Esophagus squamous epithelium (tissue), 5 donors: ENCODE data around the gene POM121C. TPM values are rescaled to one million over a fixed set of nuclear protein-coding genes. Genes with fewer than 3 reads are reported as not detected.
"Not testable (repeated sequence)": the region's sequence is repeated elsewhere in the genome, so short reads cannot be mapped to it uniquely, and the experiment has no call there.

ENCODE experiments used
- DNase-seq: peaks from one replicate; lab custom pipeline; 2025; lab: John Stamatoyannopoulos, UW
- H3K27ac ChIP-seq, 4 donors: fragments of 200-600 bp; sonication (generic); one replicate each; pipeline ENCODE4 v1.5.1; 2016 to 2019; ENCODE audit warnings: mild to moderate bottlenecking in 1 of 4
- H3K27me3 ChIP-seq, 4 donors: fragments of 200-600 bp; sonication (generic); 1 replicate in 3 of 4; 2 replicates in 1 of 4; pipeline versions ENCODE4 v1.5.1 to v1.6.0; 2017 to 2021; ENCODE audit warnings: antibody characterized with exemption in 1 of 4
- H3K36me3 ChIP-seq, 3 donors: fragments of 200-600 bp; sonication (generic); one replicate each; pipeline ENCODE4 v1.5.1; 2016 to 2019
- H3K4me1 ChIP-seq, 3 donors: fragments of 200-600 bp; sonication (generic); one replicate each; pipeline ENCODE4 v1.5.1; 2017 to 2019
- H3K4me3 ChIP-seq, 4 donors: fragments of 200-600 bp; sonication (generic); 1 replicate in 3 of 4; 2 replicates in 1 of 4; pipeline ENCODE4 v1.5.1; 2016 to 2019; ENCODE audit warnings: mild to moderate bottlenecking in 2 of 4, moderate library complexity in 1 of 4
- H3K9me3 ChIP-seq, 3 donors: fragments of 200-600 bp; sonication (generic); one replicate each; pipeline ENCODE4 v1.5.1; 2016 to 2019
- WGBS, 2 donors: methylation state at CpG; one replicate each; pipeline ENCODE4 v1.1.5; 2018; 5-methylcytosine and 5-hydroxymethylcytosine counted together
- intact Hi-C: fragments of 100-400 bp; cut with DNase I; formaldehyde crosslinking; loops from one replicate; pipeline ENCODE4 v1.15.0; 2022
- total RNA-seq, 4 donors: library from RNA; depleted of rRNA; stranded (reverse); fragments of >200 nt; gene quantifications; one replicate each; pipeline ENCODE4 v1.1.0, GENCODE V29; 2016
- donor health status: DM: yes; HTN: yes; CAD: no.

The POM121C gene
- total RNA-seq, 4 donors from 2014 or later: 9.2 to 21.9 (median 17.9) TPM

DNA sequence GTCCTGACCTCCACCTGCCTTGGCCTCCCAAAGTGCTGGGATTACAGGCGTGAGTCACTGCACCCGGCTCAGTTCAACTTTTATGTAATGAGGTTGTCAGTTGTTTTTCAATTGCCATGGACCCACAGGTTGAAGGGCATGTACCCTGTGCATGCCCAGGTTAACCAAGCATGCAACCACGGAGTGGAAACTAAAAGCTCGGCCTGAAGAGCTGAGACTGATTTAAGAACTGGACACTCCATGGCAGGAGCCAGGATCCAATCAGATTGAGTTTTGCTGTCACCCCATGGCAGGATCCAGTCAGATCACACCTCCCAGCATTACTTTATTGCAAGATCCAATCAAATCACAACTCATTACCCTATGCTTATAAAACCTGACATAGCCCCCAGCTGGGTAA lies 22.9 kb upstream of the POM121C start:
- intact Hi-C loops, H3K27me3 ChIP-seq, H3K9me3 ChIP-seq, H3K4me3 ChIP-seq, H3K27ac ChIP-seq, DNase-seq, H3K4me1 ChIP-seq: not testable (repeated sequence)
- H3K36me3 ChIP-seq: peaks cover 0 to 40% (median 0%) of the 10 kb centered on the region in 3 donors
- no CpG with 5 or more reads among the region's 4 CpGs for WGBS, 2 donors

DNA sequence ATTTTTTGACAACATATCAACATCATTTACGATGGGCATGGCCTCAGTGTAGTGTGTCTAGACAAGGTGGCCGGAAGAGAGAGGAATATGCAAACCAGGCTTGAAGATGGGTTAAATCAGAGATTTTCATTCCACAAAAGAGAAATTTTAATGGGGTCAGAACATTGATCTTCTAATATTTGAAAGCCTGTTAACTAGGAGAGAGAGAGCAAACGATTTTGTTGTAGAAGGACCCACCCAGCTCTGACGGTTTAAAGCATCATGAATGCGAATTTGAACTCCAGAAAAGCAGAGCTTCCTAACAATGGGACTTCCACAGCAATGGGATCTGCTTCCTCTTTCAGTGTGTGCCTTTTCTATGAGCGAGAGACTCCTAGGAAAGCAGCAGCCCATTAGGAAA lies 5.9 kb upstream of the POM121C start, which contains the start of gene SPDYE5:
TSS of gene SPDYE5 (plus strand) at position 301 of the 400 bp plus-strand sequence. CDS start 1,728 bp downstream, outside the sequence.
- intact Hi-C loops: not testable (repeated sequence)

DNA sequence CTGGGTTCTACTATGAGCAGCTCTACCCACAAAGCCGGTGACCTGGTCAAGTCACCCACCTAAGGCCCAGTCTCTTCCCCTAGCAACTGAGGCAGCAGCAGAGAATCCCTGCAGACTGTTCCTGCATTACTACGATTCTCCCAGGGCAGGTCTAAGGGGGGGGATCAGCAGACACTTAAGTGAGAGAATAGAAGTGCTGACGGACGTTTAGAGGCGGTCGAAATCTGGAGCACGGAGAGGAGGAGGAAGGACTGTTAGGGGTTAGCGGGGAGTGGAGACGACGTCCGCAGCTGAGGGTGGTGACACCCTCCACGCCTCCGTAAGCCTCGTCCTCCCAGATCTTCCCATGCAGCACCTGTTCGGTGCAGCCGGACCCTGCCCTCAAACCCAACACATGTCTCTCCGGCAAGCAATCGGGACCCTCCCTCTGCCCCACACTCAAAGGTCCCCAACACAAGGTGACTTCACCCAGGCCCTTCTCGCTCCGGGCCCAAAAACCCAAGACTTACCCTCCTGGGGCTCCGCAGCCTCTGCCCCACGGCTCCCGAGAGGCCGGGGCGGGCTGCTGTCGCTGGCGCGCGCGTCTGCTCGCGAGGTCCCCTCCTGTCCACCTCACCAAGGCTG lies 632 bp downstream of the POM121C start:
- H3K27ac ChIP-seq: peak overlapping the region; percentile 87 to 91 (median 88)
- H3K27me3 ChIP-seq, H3K9me3 ChIP-seq, intact Hi-C loops, H3K36me3 ChIP-seq, DNase-seq: not testable (repeated sequence)
- H3K4me1 ChIP-seq: peaks cover 0 to 20% (median 0%) of the 10 kb centered on the region in 3 donors
- peak overlapping the region; percentile 72 to 96 (median 76) for H3K4me3 ChIP-seq
- WGBS, 2 donors: 0% methylated on average over 7 of the region's 32 CpGs; no CpG with 5 or more reads in 1 of the 2 donors

More for the DNA sequence above, 5.9 kb upstream of the POM121C start, which contains the start of gene SPDYE5:
- H3K4me3 ChIP-seq, H3K27me3 ChIP-seq, H3K9me3 ChIP-seq, H3K4me1 ChIP-seq, H3K27ac ChIP-seq, H3K36me3 ChIP-seq, DNase-seq: not testable (repeated sequence)
- WGBS, 2 donors: 74 to 100% methylated on average over 1 to 4 of the region's 6 CpGs

DNA sequence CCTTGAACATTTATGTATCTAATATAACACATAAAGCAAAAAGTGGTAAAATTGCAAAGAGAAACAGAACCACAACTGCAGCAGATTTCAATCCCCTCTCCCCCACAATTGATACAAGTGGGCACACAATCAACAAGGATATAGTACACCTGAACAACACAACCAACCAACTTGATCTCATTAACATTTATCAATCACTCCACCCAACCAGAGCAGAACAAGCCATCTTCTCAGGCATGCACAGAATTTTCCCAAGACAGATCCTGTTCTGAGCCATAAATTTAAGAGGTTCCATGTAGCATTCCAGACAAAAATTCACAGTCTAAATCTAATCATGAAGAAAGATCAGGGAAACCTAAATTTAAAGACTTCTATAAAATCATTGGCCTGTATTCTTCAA lies 5.8 kb downstream of the POM121C start:
- H3K4me3 ChIP-seq, H3K9me3 ChIP-seq, DNase-seq, H3K27me3 ChIP-seq, H3K27ac ChIP-seq, intact Hi-C loops: not testable (repeated sequence)
- peaks cover 0 to 13% (median 0%) of the 10 kb centered on the region in 3 donors for H3K36me3 ChIP-seq
- H3K4me1 ChIP-seq: peaks cover 0 to 31% (median 0%) of the 10 kb centered on the region in 3 donors

DNA sequence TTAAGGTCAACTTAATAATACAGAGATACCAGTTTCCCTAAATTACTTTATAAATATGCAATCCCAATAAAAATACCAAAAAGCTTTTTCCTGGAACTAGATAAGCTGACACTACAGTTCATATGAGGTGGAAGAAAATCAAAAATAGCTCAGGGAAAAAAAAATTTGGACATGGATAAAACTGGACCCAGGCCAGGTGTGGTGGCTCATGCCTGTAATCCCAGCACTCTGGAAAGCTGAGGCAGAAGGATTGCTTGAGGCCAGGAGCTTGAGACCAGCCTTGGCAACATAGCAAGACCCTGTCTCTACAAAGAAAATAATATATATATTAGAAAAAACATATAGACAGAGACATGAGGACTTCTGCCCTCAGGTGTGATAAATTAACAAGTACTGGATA lies 8.6 kb downstream of the POM121C start:
- H3K27me3 ChIP-seq, H3K9me3 ChIP-seq, H3K27ac ChIP-seq, intact Hi-C loops, DNase-seq, H3K4me3 ChIP-seq: not testable (repeated sequence)
- peaks cover 0 to 18% (median 0%) of the 10 kb centered on the region in 3 donors for H3K4me1 ChIP-seq
- H3K36me3 ChIP-seq: peaks cover 0 to 33% (median 0%) of the 10 kb centered on the region in 3 donors

DNA sequence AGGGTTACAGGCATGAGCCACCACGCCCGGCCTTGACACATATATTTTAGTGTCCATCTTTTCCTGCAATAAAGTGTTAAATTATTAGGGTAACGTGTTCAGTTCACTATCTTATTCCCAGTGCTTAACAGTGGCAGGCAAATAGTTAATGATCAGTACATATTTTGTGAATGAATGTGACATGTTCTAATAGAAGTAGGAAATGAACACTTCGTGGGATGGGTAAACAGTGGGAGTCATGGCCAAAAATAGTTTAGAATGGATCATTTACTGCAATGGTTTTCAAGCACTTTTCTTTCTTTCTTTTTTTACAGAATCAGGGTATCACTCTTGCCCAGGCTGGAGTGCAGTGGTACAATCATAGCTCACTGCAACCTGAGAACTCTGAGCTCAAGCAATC lies 15.9 kb downstream of the POM121C start:
- H3K4me1 ChIP-seq, intact Hi-C loops, H3K9me3 ChIP-seq, H3K27me3 ChIP-seq, H3K4me3 ChIP-seq, DNase-seq, H3K27ac ChIP-seq: not testable (repeated sequence)
- 100% methylated on average over 2 of the region's 4 CpGs; no CpG with 5 or more reads in 1 of the 2 donors for WGBS, 2 donors
- peaks cover 0 to 68% (median 3%) of the 10 kb centered on the region in 3 donors for H3K36me3 ChIP-seq

DNA sequence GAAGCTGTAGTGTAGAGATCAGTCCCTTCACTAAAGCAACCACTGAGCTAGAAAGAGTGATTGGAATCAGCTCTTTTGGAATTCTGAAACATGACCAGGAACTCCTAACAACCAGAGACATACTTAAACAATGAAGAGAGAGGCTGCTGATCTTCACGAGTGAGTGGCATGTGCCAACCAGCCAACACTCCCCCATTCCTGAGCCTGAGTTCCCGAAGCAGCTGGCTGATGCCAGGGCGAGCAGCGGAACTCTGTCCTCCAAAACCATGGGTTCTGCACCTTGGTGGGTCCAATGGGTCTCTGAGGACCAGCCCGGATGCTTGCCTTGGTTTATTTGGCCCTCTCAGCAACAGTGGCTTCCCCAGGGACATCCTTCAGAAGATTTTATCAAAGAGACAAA lies 25.6 kb downstream of the POM121C start:
- H3K4me1 ChIP-seq: not testable (repeated sequence)

DNA sequence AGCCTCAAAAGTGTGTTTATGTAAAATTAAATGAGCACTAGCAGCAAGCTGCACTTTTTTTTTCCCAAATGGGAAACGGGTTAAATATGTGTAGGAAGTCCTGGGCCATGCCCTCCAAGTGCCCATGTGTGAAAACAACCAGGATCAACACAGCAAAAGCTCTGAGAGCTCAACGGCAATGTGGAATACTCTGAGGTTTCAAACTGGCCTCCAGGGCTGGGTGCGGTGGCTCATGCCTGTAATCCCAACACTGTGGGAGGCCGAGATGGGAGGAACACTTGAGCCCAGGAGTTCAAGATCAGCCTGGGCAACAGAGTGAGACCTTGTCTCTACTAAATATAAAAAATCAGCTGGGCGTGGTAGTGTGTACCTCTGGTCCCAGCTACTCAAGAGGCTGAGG lies 28.1 kb downstream of the POM121C start:
- WGBS, 2 donors: 14 to 33% methylated on average over 1 of the region's 5 CpGs
- H3K4me3 ChIP-seq, H3K27ac ChIP-seq, DNase-seq, H3K27me3 ChIP-seq, H3K9me3 ChIP-seq, intact Hi-C loops, H3K4me1 ChIP-seq: not testable (repeated sequence)
- H3K36me3 ChIP-seq: peaks cover 0 to 16% (median 0%) of the 10 kb centered on the region in 3 donors

More for the DNA sequence above, 25.6 kb downstream of the POM121C start:
- H3K36me3 ChIP-seq: peaks cover 0 to 13% (median 0%) of the 10 kb centered on the region in 3 donors
- 60% methylated on average over 1 of the region's 5 CpGs; no CpG with 5 or more reads in 1 of the 2 donors for WGBS, 2 donors
- H3K4me3 ChIP-seq, H3K9me3 ChIP-seq, H3K27ac ChIP-seq, H3K27me3 ChIP-seq, intact Hi-C loops, DNase-seq: not testable (repeated sequence)

DNA sequence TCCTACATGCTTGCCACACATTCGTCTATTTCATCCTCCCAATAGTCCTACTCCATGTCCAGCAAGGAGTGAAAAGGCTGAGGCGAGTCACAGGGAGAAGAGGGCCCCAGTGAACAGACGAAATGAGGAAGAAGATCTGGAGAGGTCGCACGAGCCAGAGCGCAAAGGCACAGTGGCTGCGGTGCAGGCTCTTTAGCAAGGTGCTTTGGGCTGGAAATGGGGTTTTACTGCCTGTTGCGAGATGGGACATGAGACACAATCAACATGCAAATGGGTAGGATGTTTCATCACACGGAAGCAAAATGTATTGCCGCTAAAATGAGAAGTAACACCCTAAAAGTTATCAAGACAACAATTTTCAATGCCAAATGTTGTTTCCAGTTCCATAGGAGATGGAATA lies 29.7 kb downstream of the POM121C start:
- H3K4me3 ChIP-seq, H3K9me3 ChIP-seq, H3K4me1 ChIP-seq, intact Hi-C loops, DNase-seq, H3K27ac ChIP-seq, H3K27me3 ChIP-seq: not testable (repeated sequence)
- 72 to 80% methylated on average over 8 of the region's 10 CpGs for WGBS, 2 donors
- peaks cover 0 to 12% (median 0%) of the 10 kb centered on the region in 3 donors for H3K36me3 ChIP-seq
